ENCODE measurements around the gene NDUFA8. TPM values are rescaled to one million over a fixed set of nuclear protein-coding genes. Genes with fewer than 3 reads are reported as not detected.

Gene NDUFA8
- total RNA-seq, 1 donor: 17.0 TPM

- peaks cover 19% of the 10 kb centered on the region for H4K20me1 ChIP-seq (ENCODE audit: insufficient read depth, low read length)
- H3K4me2 ChIP-seq (ENCODE audit: insufficient read depth, low read length): no peak overlapping the region
- no peaks in the 10 kb centered on the region for H3K27me3 ChIP-seq (ENCODE audit: insufficient read depth, low read length)
- no peaks in the 10 kb centered on the region for H3K9me3 ChIP-seq (ENCODE audit: low read depth, low read length)
- no peak overlapping the region for H2AFZ ChIP-seq (ENCODE audit: low read length)
- no peak for DNase-seq (ENCODE audit: insufficient read length, low spot score, missing footprints)
- H3K79me2 ChIP-seq (ENCODE audit: insufficient read depth, low read length): peaks cover 48% of the 10 kb centered on the region
- no peak overlapping the region for H3K27ac ChIP-seq (ENCODE audit: low read depth, low read length)
- no peak overlapping the region for H3K4me3 ChIP-seq (ENCODE audit: insufficient read depth, low read length)
- H3K36me3 ChIP-seq (ENCODE audit: insufficient read depth, low read length): peaks cover 13% of the 10 kb centered on the region
- H3K4me1 ChIP-seq (ENCODE audit: insufficient read depth, low read length): peaks cover 2% of the 10 kb centered on the region
- TF ChIP-seq CTCF (IDR thresholded peaks at IDR 0.05; ENCODE audit: extremely low read depth, low read depth, low read length): no peak
These were observed 8.2 kb downstream of the NDUFA8 start for GRCh38 chr9:122151267-122151828.

GRCh38 chr9:122145592-122145863, 14.1 kb downstream of the NDUFA8 start:
- no peak for TF ChIP-seq CTCF (IDR thresholded peaks at IDR 0.05; ENCODE audit: extremely low read depth, low read depth, low read length)

GRCh38 chr9:122144836-122145591, 14.6 kb downstream of the NDUFA8 start:
- H3K4me2 ChIP-seq (ENCODE audit: insufficient read depth, low read length): no peak overlapping the region
- H3K4me3 ChIP-seq (ENCODE audit: insufficient read depth, low read length): no peak overlapping the region
- H3K4me1 ChIP-seq (ENCODE audit: insufficient read depth, low read length): no peaks in the 10 kb centered on the region
- no peak overlapping the region for H3K27ac ChIP-seq (ENCODE audit: low read depth, low read length)
- no peak overlapping the region for H2AFZ ChIP-seq (ENCODE audit: low read length)
- H3K36me3 ChIP-seq (ENCODE audit: insufficient read depth, low read length): peaks cover 37% of the 10 kb centered on the region
- H3K27me3 ChIP-seq (ENCODE audit: insufficient read depth, low read length): no peaks in the 10 kb centered on the region
- no peak for DNase-seq (ENCODE audit: insufficient read length, low spot score, missing footprints)
- H3K9me3 ChIP-seq (ENCODE audit: low read depth, low read length): no peaks in the 10 kb centered on the region
- H4K20me1 ChIP-seq (ENCODE audit: insufficient read depth, low read length): peaks cover 10% of the 10 kb centered on the region
- TF ChIP-seq CTCF (IDR thresholded peaks at IDR 0.05; ENCODE audit: extremely low read depth, low read depth, low read length): peak; percentile 43
- peaks cover 6% of the 10 kb centered on the region for H3K79me2 ChIP-seq (ENCODE audit: insufficient read depth, low read length)

More at GRCh38 chr9:122145592-122145863, 14.1 kb downstream of the NDUFA8 start:
- Histone ChIP-seq H3K4me1 (ENCODE audit: insufficient read depth, low read length) (no peaks in the 10 kb centered on the region), H3K9me3 (ENCODE audit: low read depth, low read length) (no peaks in the 10 kb centered on the region), H3K4me3 (ENCODE audit: insufficient read depth, low read length) (no peak overlapping the region), H4K20me1 (ENCODE audit: insufficient read depth, low read length) (peaks cover 10% of the 10 kb centered on the region), H3K27ac (ENCODE audit: low read depth, low read length) (no peak overlapping the region), H3K27me3 (ENCODE audit: insufficient read depth, low read length) (no peaks in the 10 kb centered on the region), H3K79me2 (ENCODE audit: insufficient read depth, low read length) (peaks cover 6% of the 10 kb centered on the region), H3K4me2 (ENCODE audit: insufficient read depth, low read length) (no peak overlapping the region), H2AFZ (ENCODE audit: low read length) (no peak overlapping the region), H3K36me3 (ENCODE audit: insufficient read depth, low read length) (peaks cover 37% of the 10 kb centered on the region)
- DNase-seq (ENCODE audit: insufficient read length, low spot score, missing footprints): no peak

GRCh38 chr9:122143876-122144405, 15.6 kb downstream of the NDUFA8 start:
- Histone ChIP-seq H3K79me2 (ENCODE audit: insufficient read depth, low read length) (no peaks in the 10 kb centered on the region), H3K4me1 (ENCODE audit: insufficient read depth, low read length) (no peaks in the 10 kb centered on the region), H3K27me3 (ENCODE audit: insufficient read depth, low read length) (no peaks in the 10 kb centered on the region), H3K27ac (ENCODE audit: low read depth, low read length) (no peak overlapping the region), H3K36me3 (ENCODE audit: insufficient read depth, low read length) (peaks cover 37% of the 10 kb centered on the region), H4K20me1 (ENCODE audit: insufficient read depth, low read length) (peaks cover 7% of the 10 kb centered on the region), H3K4me2 (ENCODE audit: insufficient read depth, low read length) (no peak overlapping the region), H3K9me3 (ENCODE audit: low read depth, low read length) (no peaks in the 10 kb centered on the region), H2AFZ (ENCODE audit: low read length) (no peak overlapping the region), H3K4me3 (ENCODE audit: insufficient read depth, low read length) (no peak overlapping the region)
- no peak for TF ChIP-seq CTCF (IDR thresholded peaks at IDR 0.05; ENCODE audit: extremely low read depth, low read depth, low read length)
- DNase-seq (ENCODE audit: insufficient read length, low spot score, missing footprints): no peak

All from osteoblast (primary cell).